Measurements from ENCODE around the gene VPS54.

The VPS54 gene

DNA sequence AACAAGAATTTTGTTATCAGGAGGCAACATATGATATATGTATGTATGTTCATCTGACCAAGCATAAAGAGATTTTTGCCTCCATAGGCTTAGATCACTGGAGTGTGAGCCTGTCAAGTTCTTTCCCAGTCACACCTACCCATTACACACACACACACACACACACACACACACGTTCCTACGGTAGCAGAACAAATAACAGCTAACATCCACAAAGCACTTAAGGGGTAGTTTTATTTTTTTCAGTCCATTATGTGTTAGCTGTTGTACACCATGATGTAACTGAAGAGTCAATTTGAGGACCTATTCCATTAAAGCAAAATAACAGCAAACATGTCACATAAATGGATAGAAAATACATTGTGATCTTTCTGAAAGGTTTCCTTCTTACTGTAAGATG is 138.0 kb downstream of the VPS54 start:
- Histone ChIP-seq H3K36me3 (ENCODE audit: control insufficient read depth in 4 of 4, insufficient read depth in 4 of 4, low read length in 3 of 4) (peaks cover 17 to 48% (median 41%) of the 10 kb centered on the region in 4 experiments), H3K27ac (ENCODE audit: insufficient read depth in 1 of 2, low read depth in 1 of 2, low read length in 2 of 2, poor library complexity in 1 of 2, severe bottlenecking in 2 of 2) (no peak overlapping the region), H3K9me3 (ENCODE audit: control extremely low read depth in 1 of 5, control insufficient read depth in 4 of 5, insufficient read depth in 2 of 5, low read depth in 1 of 5, low read length in 4 of 5) (no peaks in the 10 kb centered on the region), H3K27me3 (replicated peaks in 2 of 5; ENCODE audit: control insufficient read depth in 4 of 5, insufficient read depth in 5 of 5, low read length in 4 of 5) (no peaks in the 10 kb centered on the region), H3K4me1 (ENCODE audit: control extremely low read depth in 1 of 4, control insufficient read depth in 4 of 4, insufficient read depth in 4 of 4, low read length in 3 of 4) (peaks cover 0 to 12% (median 2%) of the 10 kb centered on the region in 4 experiments), H3K4me3 (ENCODE audit: control insufficient read depth in 1 of 7, extremely low read depth in 1 of 7, insufficient read depth in 4 of 7, low read depth in 2 of 7, low read length in 6 of 7) (no peak overlapping the region)
- no CpG with 5 or more reads among the region's 2 CpGs for WGBS (ENCODE audit: insufficient coverage)
- ChIA-PET CTCF (interaction anchor here (1.1 kb wide), 1 partner anchor 9 kb away, joined by 3 read pairs; no protein-coding TSS in a partner anchor), POLR2A (interaction anchor here (0.7 kb wide), 1 partner anchor 14 kb away, joined by 3 read pairs; no protein-coding TSS in a partner anchor)
- DNase-seq = peak in 2 of 3 donors; percentile 39 to 61

DNA sequence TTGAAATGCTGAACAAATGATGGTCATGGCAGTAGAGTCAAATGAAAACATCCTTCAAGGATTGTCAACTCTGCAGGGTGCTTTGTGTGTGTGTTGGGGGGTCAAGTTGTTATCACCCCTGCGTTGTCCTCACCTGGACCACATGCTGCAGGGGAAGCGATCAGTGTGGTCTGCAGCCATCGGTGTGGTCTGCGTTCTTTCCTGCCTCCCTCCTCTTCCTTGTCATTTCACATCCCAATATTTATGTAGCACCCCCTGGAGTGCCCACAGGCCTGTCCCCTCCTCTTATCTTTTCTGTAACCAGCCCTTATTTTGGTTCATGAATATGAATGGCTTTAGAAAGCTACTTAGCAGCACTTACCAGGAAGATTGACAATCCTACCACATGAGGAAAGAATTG is 138.6 kb downstream of the VPS54 start:
- Histone ChIP-seq H3K4me1 (ENCODE audit: control extremely low read depth in 1 of 4, control insufficient read depth in 4 of 4, insufficient read depth in 4 of 4, low read length in 3 of 4) (peaks cover 0 to 13% (median 2%) of the 10 kb centered on the region in 4 experiments), H3K27ac (ENCODE audit: insufficient read depth in 1 of 2, low read depth in 1 of 2, low read length in 2 of 2, poor library complexity in 1 of 2, severe bottlenecking in 2 of 2) (no peak overlapping the region), H3K27me3 (replicated peaks in 2 of 5; ENCODE audit: control insufficient read depth in 4 of 5, insufficient read depth in 5 of 5, low read length in 4 of 5) (no peaks in the 10 kb centered on the region), H3K4me3 (ENCODE audit: control insufficient read depth in 1 of 7, extremely low read depth in 1 of 7, insufficient read depth in 4 of 7, low read depth in 2 of 7, low read length in 6 of 7) (no peak overlapping the region), H3K36me3 (ENCODE audit: control insufficient read depth in 4 of 4, insufficient read depth in 4 of 4, low read length in 3 of 4) (peaks cover 19 to 47% (median 38%) of the 10 kb centered on the region in 4 experiments), H3K9me3 (ENCODE audit: control extremely low read depth in 1 of 5, control insufficient read depth in 4 of 5, insufficient read depth in 2 of 5, low read depth in 1 of 5, low read length in 4 of 5) (no peaks in the 10 kb centered on the region)
- 13% methylated on average over 3 of the region's 4 CpGs for WGBS (ENCODE audit: insufficient coverage)
- ChIA-PET CTCF (interaction anchor here (1.1 kb wide), 1 partner anchor 9 kb away, joined by 3 read pairs; no protein-coding TSS in a partner anchor), POLR2A (interaction anchor here (0.7 kb wide), 1 partner anchor 14 kb away, joined by 3 read pairs; no protein-coding TSS in a partner anchor)
- peak in 1 of 3 donors; percentile 4 for DNase-seq

- DNase-seq = no peak
- CTCF ChIA-PET = no interaction called here
- H3K27ac ChIP-seq (ENCODE audit: insufficient read depth in 1 of 2, low read depth in 1 of 2, low read length in 2 of 2, poor library complexity in 1 of 2, severe bottlenecking in 2 of 2) = no peak overlapping the region
- H3K9me3 ChIP-seq (ENCODE audit: control extremely low read depth in 1 of 5, control insufficient read depth in 4 of 5, insufficient read depth in 2 of 5, low read depth in 1 of 5, low read length in 4 of 5) = no peaks in the 10 kb centered on the region
- no peak overlapping the region for H3K4me3 ChIP-seq (ENCODE audit: control insufficient read depth in 1 of 7, extremely low read depth in 1 of 7, insufficient read depth in 4 of 7, low read depth in 2 of 7, low read length in 6 of 7)
- H3K4me1 ChIP-seq (ENCODE audit: control extremely low read depth in 1 of 4, control insufficient read depth in 4 of 4, insufficient read depth in 4 of 4, low read length in 3 of 4) = peaks cover 0 to 16% (median 2%) of the 10 kb centered on the region in 4 experiments
- POLR2A ChIA-PET = no interaction called here
- H3K36me3 ChIP-seq (ENCODE audit: control insufficient read depth in 4 of 4, insufficient read depth in 4 of 4, low read length in 3 of 4) = peaks cover 19 to 50% (median 35%) of the 10 kb centered on the region in 4 experiments
- no peaks in the 10 kb centered on the region for H3K27me3 ChIP-seq (replicated peaks in 2 of 5; ENCODE audit: control insufficient read depth in 4 of 5, insufficient read depth in 5 of 5, low read length in 4 of 5)
- WGBS (ENCODE audit: insufficient coverage) = 100% methylated on average over 1 of the region's 2 CpGs
These were observed 139.3 kb downstream of the VPS54 start for GRCh38 chr2:63879876-63880433.

- CTCF ChIA-PET = interaction anchor here (1.1 kb wide), 1 partner anchor 180 kb away, joined by 3 read pairs; no protein-coding TSS in a partner anchor
- peaks cover 12 to 52% (median 33%) of the 10 kb centered on the region in 4 experiments for H3K36me3 ChIP-seq (ENCODE audit: control insufficient read depth in 4 of 4, insufficient read depth in 4 of 4, low read length in 3 of 4)
- no peak overlapping the region for H3K4me3 ChIP-seq (ENCODE audit: control insufficient read depth in 1 of 7, extremely low read depth in 1 of 7, insufficient read depth in 4 of 7, low read depth in 2 of 7, low read length in 6 of 7)
- peaks cover 0 to 16% (median 2%) of the 10 kb centered on the region in 4 experiments for H3K4me1 ChIP-seq (ENCODE audit: control extremely low read depth in 1 of 4, control insufficient read depth in 4 of 4, insufficient read depth in 4 of 4, low read length in 3 of 4)
- no peaks in the 10 kb centered on the region for H3K27me3 ChIP-seq (replicated peaks in 2 of 5; ENCODE audit: control insufficient read depth in 4 of 5, insufficient read depth in 5 of 5, low read length in 4 of 5)
- DNase-seq = no peak
- WGBS (ENCODE audit: insufficient coverage) = 100% methylated on average over 1 of the region's 1 CpG
- POLR2A ChIA-PET = no interaction called here
- peaks cover 0 to 10% (median under 1%) of the 10 kb centered on the region in 5 experiments for H3K9me3 ChIP-seq (ENCODE audit: control extremely low read depth in 1 of 5, control insufficient read depth in 4 of 5, insufficient read depth in 2 of 5, low read depth in 1 of 5, low read length in 4 of 5)
- no peak overlapping the region for H3K27ac ChIP-seq (ENCODE audit: insufficient read depth in 1 of 2, low read depth in 1 of 2, low read length in 2 of 2, poor library complexity in 1 of 2, severe bottlenecking in 2 of 2)
These were observed 140.7 kb downstream of the VPS54 start for GRCh38 chr2:63878486-63878885.

DNA sequence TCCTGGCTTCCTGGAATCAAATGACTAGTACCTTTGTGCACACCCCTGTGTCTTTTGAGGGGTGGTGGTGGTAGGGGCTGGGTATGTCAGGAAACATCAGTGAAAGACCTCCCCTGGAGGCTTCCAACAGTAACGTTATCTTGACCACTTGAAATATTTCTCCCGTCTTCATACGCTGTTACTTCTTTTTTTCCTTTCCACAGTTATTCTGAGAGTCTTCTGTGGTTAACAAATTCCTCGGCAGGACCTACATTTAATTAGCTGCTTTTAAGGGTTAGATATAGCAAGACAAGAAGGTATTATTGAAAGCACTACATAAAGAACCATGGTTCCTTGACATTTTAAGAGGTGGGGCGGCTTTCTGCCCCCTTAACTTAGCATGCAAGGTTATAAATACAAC is 142.9 kb downstream of the VPS54 start:
- Histone ChIP-seq H3K27me3 (replicated peaks in 2 of 5; ENCODE audit: control insufficient read depth in 4 of 5, insufficient read depth in 5 of 5, low read length in 4 of 5) (no peaks in the 10 kb centered on the region), H3K36me3 (ENCODE audit: control insufficient read depth in 4 of 4, insufficient read depth in 4 of 4, low read length in 3 of 4) (peaks cover 14 to 54% (median 33%) of the 10 kb centered on the region in 4 experiments), H3K9me3 (ENCODE audit: control extremely low read depth in 1 of 5, control insufficient read depth in 4 of 5, insufficient read depth in 2 of 5, low read depth in 1 of 5, low read length in 4 of 5) (peaks cover 0 to 14% (median 2%) of the 10 kb centered on the region in 5 experiments), H3K4me3 (ENCODE audit: control insufficient read depth in 1 of 7, extremely low read depth in 1 of 7, insufficient read depth in 4 of 7, low read depth in 2 of 7, low read length in 6 of 7) (no peak overlapping the region), H3K27ac (ENCODE audit: insufficient read depth in 1 of 2, low read depth in 1 of 2, low read length in 2 of 2, poor library complexity in 1 of 2, severe bottlenecking in 2 of 2) (no peak overlapping the region), H3K4me1 (ENCODE audit: control extremely low read depth in 1 of 4, control insufficient read depth in 4 of 4, insufficient read depth in 4 of 4, low read length in 3 of 4) (peaks cover 0 to 16% (median 2%) of the 10 kb centered on the region in 4 experiments)
- WGBS (ENCODE audit: insufficient coverage) = no CpG with 5 or more reads among the region's 5 CpGs
- ChIA-PET CTCF (interaction anchor here (1.2 to 1.5 kb wide), 3 partner anchors 12 to 183 kb away, joined by 3 to 5 read pairs (median 3); no protein-coding TSS in a partner anchor), POLR2A (interaction anchor here (0.6 to 1.2 kb wide), 2 partner anchors 26 to 621 kb away, joined by 3 to 4 read pairs; no protein-coding TSS in a partner anchor)
- DNase-seq = no peak

DNA sequence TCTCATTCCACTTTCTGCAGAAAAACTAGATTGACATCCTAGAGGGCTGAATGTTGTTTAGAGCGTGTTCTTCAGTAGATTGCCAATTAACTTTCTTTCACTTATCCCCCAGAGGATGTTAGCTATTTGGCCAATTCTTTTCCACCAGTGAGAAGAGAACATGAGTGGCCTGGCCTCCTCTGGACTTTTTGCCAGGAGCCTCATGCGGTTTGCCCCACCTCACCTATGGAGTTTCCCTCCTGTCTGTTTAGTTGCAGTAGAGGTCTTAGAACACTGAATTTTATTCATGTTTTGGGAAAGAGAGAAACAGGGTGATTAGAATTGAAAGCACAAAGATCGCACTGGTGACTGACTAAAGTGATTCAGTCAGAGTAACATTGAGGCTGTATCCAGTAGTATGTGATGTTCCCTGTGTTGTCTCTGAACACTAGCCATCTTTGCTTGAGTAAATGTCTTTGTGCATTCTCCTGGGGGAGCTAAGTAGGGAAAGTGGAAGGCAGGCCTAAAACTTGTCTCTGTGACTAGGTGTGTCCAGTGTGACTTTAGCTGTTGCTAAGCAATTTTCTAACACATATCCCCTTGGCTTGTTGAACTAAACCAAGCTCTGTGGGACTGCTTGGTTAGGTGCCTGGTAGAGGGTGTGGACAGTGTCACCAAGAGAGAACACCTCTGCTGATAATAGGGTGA is 143.5 kb downstream of the VPS54 start:
- CTCF ChIA-PET = interaction anchor here (1.2 to 1.5 kb wide), 3 partner anchors 11 to 183 kb away, joined by 3 to 5 read pairs (median 3); no protein-coding TSS in a partner anchor
- WGBS (ENCODE audit: insufficient coverage) = 100% methylated on average over 1 of the region's 3 CpGs
- Histone ChIP-seq H3K27me3 (replicated peaks in 2 of 5; ENCODE audit: control insufficient read depth in 4 of 5, insufficient read depth in 5 of 5, low read length in 4 of 5) (no peaks in the 10 kb centered on the region), H3K9me3 (ENCODE audit: control extremely low read depth in 1 of 5, control insufficient read depth in 4 of 5, insufficient read depth in 2 of 5, low read depth in 1 of 5, low read length in 4 of 5) (peaks cover 0 to 14% (median 2%) of the 10 kb centered on the region in 5 experiments), H3K4me1 (ENCODE audit: control extremely low read depth in 1 of 4, control insufficient read depth in 4 of 4, insufficient read depth in 4 of 4, low read length in 3 of 4) (peaks cover 0 to 11% (median 2%) of the 10 kb centered on the region in 4 experiments), H3K27ac (ENCODE audit: insufficient read depth in 1 of 2, low read depth in 1 of 2, low read length in 2 of 2, poor library complexity in 1 of 2, severe bottlenecking in 2 of 2) (peak overlapping the region in 1 of 2 experiments; percentile 36), H3K4me3 (ENCODE audit: control insufficient read depth in 1 of 7, extremely low read depth in 1 of 7, insufficient read depth in 4 of 7, low read depth in 2 of 7, low read length in 6 of 7) (no peak overlapping the region), H3K36me3 (ENCODE audit: control insufficient read depth in 4 of 4, insufficient read depth in 4 of 4, low read length in 3 of 4) (peaks cover 13 to 51% (median 34%) of the 10 kb centered on the region in 4 experiments)
- POLR2A ChIA-PET = interaction anchor here (0.6 to 1.2 kb wide), 2 partner anchors 26 to 622 kb away, joined by 3 to 4 read pairs; no protein-coding TSS in a partner anchor
- peak in 1 of 3 donors; percentile 20 for DNase-seq
